AG08395 (cell line): Measurements from ENCODE around the gene RECQL5.

Experiments used
- DNase-seq: peaks from one replicate; pipeline ENCODE4 v3.0.0; 2012; ENCODE audit warnings: mixed read lengths, low spot score

Gene RECQL5

GRCh38 chr17:75688209-75688825, 21.4 kb upstream of the RECQL5 start:
- no peak for DNase-seq

- no peak for DNase-seq
Measured at GRCh38 chr17:75685499-75685898, 18.5 kb upstream of the RECQL5 start.

GRCh38 chr17:75684924-75685323, 18.0 kb upstream of the RECQL5 start:
- DNase-seq, result peak; percentile 51

GRCh38 chr17:75684249-75684648, 17.3 kb upstream of the RECQL5 start:
- no peak for DNase-seq

GRCh38 chr17:75683583-75683982, 16.6 kb upstream of the RECQL5 start:
- peak; percentile 46 for DNase-seq

GRCh38 chr17:75681289-75681688, 14.3 kb upstream of the RECQL5 start:
- peak; percentile 40 for DNase-seq

GRCh38 chr17:75680431-75680830, 13.5 kb upstream of the RECQL5 start:
- DNase-seq, result no peak

- DNase-seq, result no peak
Measured at GRCh38 chr17:75679706-75680211, 12.8 kb upstream of the RECQL5 start.

- DNase-seq, result no peak
Measured at GRCh38 chr17:75676461-75676860, 9.5 kb upstream of the RECQL5 start.

GRCh38 chr17:75673487-75673886, 6.5 kb upstream of the RECQL5 start:
- DNase-seq, result no peak

- DNase-seq, result no peak
Measured at GRCh38 chr17:75672011-75672410, 5.1 kb upstream of the RECQL5 start.

GRCh38 chr17:75670868-75671267, 3.9 kb upstream of the RECQL5 start:
- no peak for DNase-seq

- no peak for DNase-seq
Measured at GRCh38 chr17:75668489-75668888, 1.5 kb upstream of the RECQL5 start.

GRCh38 chr17:75667825-75668224, 871 bp upstream of the RECQL5 start:
- DNase-seq, result no peak

GRCh38 chr17:75665981-75666380, 973 bp downstream of the RECQL5 start:
- no peak for DNase-seq

- DNase-seq, result no peak
Measured at GRCh38 chr17:75664099-75664549, 2.8 kb downstream of the RECQL5 start.

- no peak for DNase-seq
Measured at GRCh38 chr17:75662511-75662910, 4.4 kb downstream of the RECQL5 start.

- DNase-seq, result no peak
Measured at GRCh38 chr17:75661531-75661930, 5.4 kb downstream of the RECQL5 start.

GRCh38 chr17:75658237-75658636, 8.7 kb downstream of the RECQL5 start:
- no peak for DNase-seq

- DNase-seq, result no peak
Measured at GRCh38 chr17:75654176-75654575, 12.8 kb downstream of the RECQL5 start.

- DNase-seq, result peak; percentile 48
Measured at GRCh38 chr17:75652934-75653549, 13.9 kb downstream of the RECQL5 start.

GRCh38 chr17:75652341-75652740, 14.6 kb downstream of the RECQL5 start:
- no peak for DNase-seq

GRCh38 chr17:75650874-75651273, 16.1 kb downstream of the RECQL5 start:
- DNase-seq, result no peak

- DNase-seq, result no peak
Measured at GRCh38 chr17:75649687-75650086, 17.3 kb downstream of the RECQL5 start.
